GM21447 (cell line): ENCODE measurements around the gene SLC40A1.
"Not testable (repeated sequence)": the region's sequence is repeated elsewhere in the genome, so short reads cannot be mapped to it uniquely, and the experiment has no call there.

Experiments
- ATAC-seq: cut with Tn5 transposase; IDR thresholded peaks from one replicate; pipeline ENCODE4 v1.9.1; 2021; ENCODE audit not compliant: unreplicated experiment

SLC40A1 gene

GRCh38 chr2:189601652-189602051 is 21.1 kb upstream of the SLC40A1 start:
- not testable (repeated sequence) for ATAC-seq

GRCh38 chr2:189601043-189601442 is 20.5 kb upstream of the SLC40A1 start:
- ATAC-seq, result no peak

GRCh38 chr2:189599245-189599644 is 18.7 kb upstream of the SLC40A1 start:
- ATAC-seq, result no peak

GRCh38 chr2:189595417-189595816 is 14.8 kb upstream of the SLC40A1 start:
- no peak for ATAC-seq

GRCh38 chr2:189594305-189594704 is 13.7 kb upstream of the SLC40A1 start:
- no peak for ATAC-seq

GRCh38 chr2:189593115-189593514 is 12.5 kb upstream of the SLC40A1 start:
- ATAC-seq, result no peak

- no peak for ATAC-seq
These were observed 11.9 kb upstream of the SLC40A1 start for GRCh38 chr2:189592353-189592984.

GRCh38 chr2:189587780-189588179 is 7.2 kb upstream of the SLC40A1 start:
- ATAC-seq, result no peak

- ATAC-seq, result no peak
These were observed 4.7 kb upstream of the SLC40A1 start for GRCh38 chr2:189585226-189585756.

GRCh38 chr2:189584686-189585085 is 4.1 kb upstream of the SLC40A1 start:
- no peak for ATAC-seq

- no peak for ATAC-seq
These were observed 2.9 kb upstream of the SLC40A1 start for GRCh38 chr2:189583227-189584198.

- no peak for ATAC-seq
These were observed 2.2 kb upstream of the SLC40A1 start for GRCh38 chr2:189582809-189583192.

- ATAC-seq, result no peak
These were observed 1.7 kb upstream of the SLC40A1 start for GRCh38 chr2:189582140-189582808.

- no peak for ATAC-seq
These were observed 961 bp upstream of the SLC40A1 start for GRCh38 chr2:189581354-189582139.

GRCh38 chr2:189580241-189580651 is 340 bp downstream of the SLC40A1 start:
- no peak for ATAC-seq

GRCh38 chr2:189579585-189580186 is 900 bp downstream of the SLC40A1 start:
- ATAC-seq, result no peak

- no peak for ATAC-seq
These were observed 2.2 kb downstream of the SLC40A1 start for GRCh38 chr2:189578272-189578950.

GRCh38 chr2:189577121-189577520 is 3.5 kb downstream of the SLC40A1 start:
- no peak for ATAC-seq

GRCh38 chr2:189576396-189576795 is 4.2 kb downstream of the SLC40A1 start:
- ATAC-seq, result no peak
